ENCODE data around the gene ADNP.

GRCh38 chr20:50904067-50904570 lies 27.1 kb downstream of the ADNP start:
- TF ChIP-seq EZH2 (IDR thresholded peaks at IDR 0.05): no peak
- no peak for TF ChIP-seq POLR2AphosphoS5 (IDR thresholded peaks at IDR 0.05; ENCODE audit: borderline replicate concordance, low read depth, low read length)
- TF ChIP-seq FOXP2 (optimal IDR thresholded peaks at IDR 0.05; ENCODE audit: control extremely low read depth, extremely low read length, insufficient read depth): no peak
